Thymus (tissue), 11 donors: ENCODE results near the gene C4orf33. TPM values are rescaled to one million over a fixed set of nuclear protein-coding genes. Genes with fewer than 3 reads are reported as not detected.

Experiments
- DNase-seq, 9 donors: peaks; one replicate each; pipeline ENCODE4 v3.0.0-alpha.2; 2013; ENCODE audit warnings: low spot score in 9 of 9, low read depth in 6 of 9, missing footprints in 1 of 9
- H3K27ac ChIP-seq, 2 donors: one replicate each; pipeline ENCODE4 v1.5.1; 2013; ENCODE audit warnings: control low read depth in 1 of 2, low read depth in 1 of 2, low read length in 1 of 2, mild to moderate bottlenecking in 1 of 2, moderate library complexity in 1 of 2
- H3K27me3 ChIP-seq, 2 donors: one replicate each; pipeline ENCODE4 v1.5.1; 2013; ENCODE audit warnings: low read length in 1 of 2; ENCODE audit not compliant: control insufficient read depth in 2 of 2, insufficient read depth in 1 of 2
- H3K36me3 ChIP-seq, 2 donors: one replicate each; pipeline ENCODE4 v1.5.1; 2013; ENCODE audit warnings: low read length in 1 of 2, mild to moderate bottlenecking in 1 of 2, moderate library complexity in 1 of 2; ENCODE audit not compliant: control insufficient read depth in 2 of 2, insufficient read depth in 2 of 2
- H3K4me1 ChIP-seq, 2 donors: one replicate each; pipeline ENCODE4 v1.5.1; 2013; ENCODE audit warnings: low read length in 2 of 2; ENCODE audit not compliant: control insufficient read depth in 2 of 2, insufficient read depth in 2 of 2
- H3K4me3 ChIP-seq, 2 donors: one replicate each; pipeline ENCODE4 v1.5.1; 2013; ENCODE audit warnings: low read length in 2 of 2, control low read depth in 1 of 2, mild to moderate bottlenecking in 1 of 2
- H3K9me3 ChIP-seq, 2 donors: one replicate each; pipeline ENCODE4 v1.5.1; 2013; ENCODE audit warnings: low read length in 1 of 2, mild to moderate bottlenecking in 1 of 2; ENCODE audit not compliant: control insufficient read depth in 2 of 2, insufficient read depth in 1 of 2
- WGBS: extraction: QIAGEN DNeasy Blood & Tissue Kit; methylation state at CpG from one replicate; pipeline ENCODE4 v1.1.7; 2013; 5-methylcytosine and 5-hydroxymethylcytosine counted together
- polyA plus RNA-seq: library from polyadenylated mRNA; stranded (reverse); fragments of 200-250 nt; gene quantifications from one replicate; pipeline ENCODE4 v1.2.3, GENCODE V29; 2013
- total RNA-seq: library from RNA; stranded (reverse); fragments of 120-200 nt; gene quantifications from one replicate; pipeline ENCODE4 v1.2.4, GENCODE V29; 2013
- donor health status: healthy.

The C4orf33 gene
- total and polyA plus RNA-seq, 2 donors, result 10.3 to 14.9 TPM

GRCh38 chr4:129153700-129154099 lies 57.7 kb downstream of the C4orf33 start:
- no peak for DNase-seq
- H3K27me3 ChIP-seq, result no peaks in the 10 kb centered on the region
- WGBS, result 42% methylated on average over 1 of the region's 1 CpG

GRCh38 chr4:129162450-129162849 lies 66.5 kb downstream of the C4orf33 start:
- Histone ChIP-seq H3K36me3 (no peaks in the 10 kb centered on the region), H3K4me3 (no peak overlapping the region), H3K4me1 (no peaks in the 10 kb centered on the region), H3K9me3 (no peaks in the 10 kb centered on the region), H3K27ac (no peak overlapping the region), H3K27me3 (no peaks in the 10 kb centered on the region)
- no peak for DNase-seq

More at GRCh38 chr4:129153700-129154099, 57.7 kb downstream of the C4orf33 start:
- Histone ChIP-seq H3K36me3 (no peaks in the 10 kb centered on the region), H3K9me3 (no peaks in the 10 kb centered on the region), H3K4me3 (no peak overlapping the region), H3K4me1 (no peaks in the 10 kb centered on the region), H3K27ac (no peak overlapping the region)

- no peaks in the 10 kb centered on the region for H3K36me3 ChIP-seq
- peaks cover 0 to 7% of the 10 kb centered on the region in 2 donors for H3K27me3 ChIP-seq
- H3K9me3 ChIP-seq, result no peaks in the 10 kb centered on the region
- no peak overlapping the region for H3K27ac ChIP-seq
- 85% methylated on average over 3 of the region's 3 CpGs for WGBS
- no peak overlapping the region for H3K4me3 ChIP-seq
- DNase-seq, result no peak
- H3K4me1 ChIP-seq, result no peaks in the 10 kb centered on the region
Observed at GRCh38 chr4:129163427-129163826, 67.5 kb downstream of the C4orf33 start.

GRCh38 chr4:129164243-129164642 lies 68.3 kb downstream of the C4orf33 start:
- H3K27me3 ChIP-seq, result peaks cover 0 to 7% of the 10 kb centered on the region in 2 donors
- no peak for DNase-seq
- H3K4me1 ChIP-seq, result no peaks in the 10 kb centered on the region
- H3K36me3 ChIP-seq, result no peaks in the 10 kb centered on the region
- WGBS, result 69% methylated on average over 3 of the region's 3 CpGs
- H3K9me3 ChIP-seq, result no peaks in the 10 kb centered on the region
- H3K4me3 ChIP-seq, result no peak overlapping the region
- H3K27ac ChIP-seq, result no peak overlapping the region

Other genes starting within 250 kb of the C4orf33 start
- gene SCLT1, start 2.6 kb upstream of the C4orf33 start, total RNA-seq, result 45.2 TPM
- 16.9 TPM for gene SCLT1, start 2.6 kb upstream of the C4orf33 start, polyA plus RNA-seq